ENCODE measurements around the gene EEF2. TPM values are rescaled to one million over a fixed set of nuclear protein-coding genes. Genes with fewer than 3 reads are reported as not detected.

The EEF2 gene
- total RNA-seq, 2 experiments from 2014 or later, result 1,633 to 3,507 TPM

GRCh38 chr19:4023600-4024398 is 38.5 kb upstream of the EEF2 start:
- H3K4me2 ChIP-seq (ENCODE audit: low read length), result no peak overlapping the region
- H2AFZ ChIP-seq (ENCODE audit: low read length), result no peak overlapping the region
- H3K9me3 ChIP-seq (ENCODE audit: low read length), result no peaks in the 10 kb centered on the region
- no peaks in the 10 kb centered on the region for H3K9me2 ChIP-seq (ENCODE audit: insufficient read depth, low read length)
- no peak for DNase-seq (ENCODE audit: low spot score)
- no peaks in the 10 kb centered on the region for H4K20me1 ChIP-seq (ENCODE audit: insufficient read depth, low read length)
- intact Hi-C loops (cut with micrococcal nuclease; ENCODE audit: unreplicated experiment), result no loop called here
- no peak overlapping the region for H3K27ac ChIP-seq (ENCODE audit: low read depth, low read length, poor library complexity, severe bottlenecking)
- H3K4me3 ChIP-seq (ENCODE audit: low read depth, low read length, poor library complexity, severe bottlenecking), result no peak overlapping the region
- no peak for TF ChIP-seq EZH2phosphoT487 (IDR thresholded peaks at IDR 0.05; ENCODE audit: borderline replicate concordance, low read depth, low read length)
- TF ChIP-seq CTCF (conservative IDR thresholded peaks at IDR 0.05; ENCODE audit: low read length), result no peak
- ChIA-PET POLR2A (no interaction called here), CTCF (ENCODE audit: unreplicated experiment) (no interaction called here)
- peaks cover 6% of the 10 kb centered on the region for H3K4me1 ChIP-seq (ENCODE audit: insufficient read depth, low read length, poor library complexity, severe bottlenecking)
- no TSS peak for BruUV-seq (replicated peaks)
- peaks cover 5% of the 10 kb centered on the region; the same call in 1 of the 2 replicates for H3K79me2 ChIP-seq (ENCODE audit: insufficient read depth, low read depth, low read length)
- H3K36me3 ChIP-seq (ENCODE audit: insufficient read depth, low read length), result peaks cover 45% of the 10 kb centered on the region

DNA sequence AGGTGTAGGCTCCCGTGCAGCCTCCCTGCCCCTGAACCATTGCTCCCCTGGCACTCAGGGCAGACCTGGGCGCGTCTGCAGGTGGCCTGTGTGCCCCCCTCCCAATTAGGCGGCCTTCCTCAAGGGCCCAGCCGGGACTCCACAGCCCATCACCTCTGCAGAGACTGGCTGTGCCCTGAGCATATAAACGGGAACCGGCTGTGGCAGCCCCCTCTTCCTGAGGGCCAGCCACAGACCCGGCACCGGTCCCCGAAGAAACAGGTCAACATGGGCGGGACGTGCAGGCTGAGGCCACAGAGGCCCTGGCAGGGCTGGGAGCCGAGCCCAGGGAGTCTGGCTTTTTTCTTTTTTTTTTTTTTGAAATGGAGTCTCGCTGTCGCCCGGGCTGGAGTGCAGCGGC is 34.3 kb upstream of the EEF2 start:
- BruUV-seq (replicated peaks), result no TSS peak
- ChIA-PET POLR2A (no interaction called here), CTCF (ENCODE audit: unreplicated experiment) (no interaction called here)
- intact Hi-C loops (cut with micrococcal nuclease; ENCODE audit: unreplicated experiment), result no loop called here
- no peak overlapping the region for H3K27ac ChIP-seq (ENCODE audit: low read depth, low read length, poor library complexity, severe bottlenecking)
- H2AFZ ChIP-seq (ENCODE audit: low read length), result no peak overlapping the region
- DNase-seq (ENCODE audit: low spot score), result no peak
- H3K79me2 ChIP-seq (ENCODE audit: insufficient read depth, low read depth, low read length), result peaks cover 5% of the 10 kb centered on the region; the same call in 1 of the 2 replicates
- H4K20me1 ChIP-seq (ENCODE audit: insufficient read depth, low read length), result no peaks in the 10 kb centered on the region
- no peaks in the 10 kb centered on the region for H3K9me3 ChIP-seq (ENCODE audit: low read length)
- H3K4me3 ChIP-seq (ENCODE audit: low read depth, low read length, poor library complexity, severe bottlenecking), result no peak overlapping the region
- H3K4me1 ChIP-seq (ENCODE audit: insufficient read depth, low read length, poor library complexity, severe bottlenecking), result peaks cover 6% of the 10 kb centered on the region
- H3K36me3 ChIP-seq (ENCODE audit: insufficient read depth, low read length), result peaks cover 52% of the 10 kb centered on the region; the same call in 1 of the 2 replicates
- TF ChIP-seq CTCF (conservative IDR thresholded peaks at IDR 0.05; ENCODE audit: low read length) (no peak), EZH2phosphoT487 (IDR thresholded peaks at IDR 0.05; ENCODE audit: borderline replicate concordance, low read depth, low read length) (no peak)
- H3K9me2 ChIP-seq (ENCODE audit: insufficient read depth, low read length), result no peaks in the 10 kb centered on the region
- no peak overlapping the region for H3K4me2 ChIP-seq (ENCODE audit: low read length)
